Measurements from ENCODE around the gene MRC2. TPM values are rescaled to one million over a fixed set of nuclear protein-coding genes. Genes with fewer than 3 reads are reported as not detected.

The MRC2 gene
- polyA plus RNA-seq, 1 of the 3 experiments (the other 2 are of a cell fraction), result 213 TPM

DNA sequence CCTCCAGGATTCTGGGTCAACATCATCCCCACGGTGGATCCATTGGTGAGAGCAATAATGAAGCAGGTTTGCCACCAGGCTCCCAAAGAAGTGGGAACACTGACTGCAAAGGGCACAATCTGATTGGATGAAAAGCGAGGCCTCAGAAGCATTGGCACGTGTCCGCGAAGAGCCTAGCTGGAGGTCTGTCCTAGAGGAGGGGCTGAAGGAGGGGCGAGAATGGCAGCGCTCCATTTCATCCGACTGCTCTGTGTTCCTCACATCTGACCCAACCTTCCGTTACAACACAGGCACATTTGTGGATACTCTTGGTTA is 79.9 kb downstream of the MRC2 start:
- Histone ChIP-seq H3K36me3 (replicated peaks in 1 of 2; ENCODE audit: control insufficient read depth in 1 of 2, insufficient read depth in 2 of 2, low read length in 1 of 2) (no peaks in the 10 kb centered on the region), H3K27ac (ENCODE audit: low read depth in 2 of 2, low read length in 1 of 2) (no peak overlapping the region), H3K9me2 (no peaks in the 10 kb centered on the region), H3K4me3 (ENCODE audit: low read depth in 2 of 2, low read length in 1 of 2) (no peak overlapping the region), H3K9me3 (peaks cover 5% of the 10 kb centered on the region), H3K4me1 (ENCODE audit: control insufficient read depth in 1 of 2, insufficient read depth in 2 of 2, low read depth in 1 of 2, low read length in 1 of 2) (peaks cover 15 to 33% of the 10 kb centered on the region in 2 experiments; a peak in 3 of 4 replicates), H3K79me2 (ENCODE audit: insufficient read depth) (peaks cover 10% of the 10 kb centered on the region; the same call in 1 of the 2 replicates), H3K9ac (no peak overlapping the region), H3F3A (replicated peaks; ENCODE audit: insufficient read depth) (peaks cover 9% of the 10 kb centered on the region), H3K4me2 (no peak overlapping the region), H3K27me3 (ENCODE audit: insufficient read depth) (no peaks in the 10 kb centered on the region), H4K20me1 (ENCODE audit: insufficient read depth) (no peaks in the 10 kb centered on the region), H2AFZ (ENCODE audit: low read depth) (no peak overlapping the region)
- WGBS (ENCODE audit: low lambda C conversion rate), result 97% methylated on average over 9 of the region's 9 CpGs
- TF ChIP-seq, protein P1, sequence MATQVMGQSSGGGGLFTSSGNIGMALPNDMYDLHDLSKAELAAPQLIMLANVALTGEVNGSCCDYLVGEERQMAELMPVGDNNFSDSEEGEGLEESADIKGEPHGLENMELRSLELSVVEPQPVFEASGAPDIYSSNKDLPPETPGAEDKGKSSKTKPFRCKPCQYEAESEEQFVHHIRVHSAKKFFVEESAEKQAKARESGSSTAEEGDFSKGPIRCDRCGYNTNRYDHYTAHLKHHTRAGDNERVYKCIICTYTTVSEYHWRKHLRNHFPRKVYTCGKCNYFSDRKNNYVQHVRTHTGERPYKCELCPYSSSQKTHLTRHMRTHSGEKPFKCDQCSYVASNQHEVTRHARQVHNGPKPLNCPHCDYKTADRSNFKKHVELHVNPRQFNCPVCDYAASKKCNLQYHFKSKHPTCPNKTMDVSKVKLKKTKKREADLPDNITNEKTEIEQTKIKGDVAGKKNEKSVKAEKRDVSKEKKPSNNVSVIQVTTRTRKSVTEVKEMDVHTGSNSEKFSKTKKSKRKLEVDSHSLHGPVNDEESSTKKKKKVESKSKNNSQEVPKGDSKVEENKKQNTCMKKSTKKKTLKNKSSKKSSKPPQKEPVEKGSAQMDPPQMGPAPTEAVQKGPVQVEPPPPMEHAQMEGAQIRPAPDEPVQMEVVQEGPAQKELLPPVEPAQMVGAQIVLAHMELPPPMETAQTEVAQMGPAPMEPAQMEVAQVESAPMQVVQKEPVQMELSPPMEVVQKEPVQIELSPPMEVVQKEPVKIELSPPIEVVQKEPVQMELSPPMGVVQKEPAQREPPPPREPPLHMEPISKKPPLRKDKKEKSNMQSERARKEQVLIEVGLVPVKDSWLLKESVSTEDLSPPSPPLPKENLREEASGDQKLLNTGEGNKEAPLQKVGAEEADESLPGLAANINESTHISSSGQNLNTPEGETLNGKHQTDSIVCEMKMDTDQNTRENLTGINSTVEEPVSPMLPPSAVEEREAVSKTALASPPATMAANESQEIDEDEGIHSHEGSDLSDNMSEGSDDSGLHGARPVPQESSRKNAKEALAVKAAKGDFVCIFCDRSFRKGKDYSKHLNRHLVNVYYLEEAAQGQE (IDR thresholded peaks at IDR 0.05; ENCODE audit: low read depth, low read length), result no peak
- TF ChIP-seq GATA2 (CRISPR knock-in tag; IDR thresholded peaks at IDR 0.05), result no peak
- TF ChIP-seq RAD21 (IDR thresholded peaks at IDR 0.05; ENCODE audit: low read length), result no peak
- TF ChIP-seq, protein P2, sequence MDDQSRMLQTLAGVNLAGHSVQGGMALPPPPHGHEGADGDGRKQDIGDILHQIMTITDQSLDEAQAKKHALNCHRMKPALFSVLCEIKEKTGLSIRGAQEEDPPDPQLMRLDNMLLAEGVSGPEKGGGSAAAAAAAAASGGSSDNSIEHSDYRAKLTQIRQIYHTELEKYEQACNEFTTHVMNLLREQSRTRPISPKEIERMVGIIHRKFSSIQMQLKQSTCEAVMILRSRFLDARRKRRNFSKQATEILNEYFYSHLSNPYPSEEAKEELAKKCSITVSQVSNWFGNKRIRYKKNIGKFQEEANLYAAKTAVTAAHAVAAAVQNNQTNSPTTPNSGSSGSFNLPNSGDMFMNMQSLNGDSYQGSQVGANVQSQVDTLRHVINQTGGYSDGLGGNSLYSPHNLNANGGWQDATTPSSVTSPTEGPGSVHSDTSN (IDR thresholded peaks at IDR 0.05), result no peak
- no peak for TF ChIP-seq NFIC (IDR thresholded peaks at IDR 0.05; ENCODE audit: borderline replicate concordance)
- TF ChIP-seq, protein P3, sequence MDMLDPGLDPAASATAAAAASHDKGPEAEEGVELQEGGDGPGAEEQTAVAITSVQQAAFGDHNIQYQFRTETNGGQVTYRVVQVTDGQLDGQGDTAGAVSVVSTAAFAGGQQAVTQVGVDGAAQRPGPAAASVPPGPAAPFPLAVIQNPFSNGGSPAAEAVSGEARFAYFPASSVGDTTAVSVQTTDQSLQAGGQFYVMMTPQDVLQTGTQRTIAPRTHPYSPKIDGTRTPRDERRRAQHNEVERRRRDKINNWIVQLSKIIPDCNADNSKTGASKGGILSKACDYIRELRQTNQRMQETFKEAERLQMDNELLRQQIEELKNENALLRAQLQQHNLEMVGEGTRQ (IDR thresholded peaks at IDR 0.05; ENCODE audit: borderline replicate concordance, low read depth, low read length), result no peak
- no peak for TF ChIP-seq GABPA (IDR thresholded peaks at IDR 0.05; ENCODE audit: low read depth)
- TF ChIP-seq, protein P4, sequence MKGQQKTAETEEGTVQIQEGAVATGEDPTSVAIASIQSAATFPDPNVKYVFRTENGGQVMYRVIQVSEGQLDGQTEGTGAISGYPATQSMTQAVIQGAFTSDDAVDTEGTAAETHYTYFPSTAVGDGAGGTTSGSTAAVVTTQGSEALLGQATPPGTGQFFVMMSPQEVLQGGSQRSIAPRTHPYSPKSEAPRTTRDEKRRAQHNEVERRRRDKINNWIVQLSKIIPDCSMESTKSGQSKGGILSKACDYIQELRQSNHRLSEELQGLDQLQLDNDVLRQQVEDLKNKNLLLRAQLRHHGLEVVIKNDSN (IDR thresholded peaks at IDR 0.05; ENCODE audit: borderline replicate concordance, low read depth), result no peak
- TF ChIP-seq TEAD4 (IDR thresholded peaks at IDR 0.05; ENCODE audit: borderline replicate concordance, insufficient read depth), result no peak
- TF ChIP-seq YY1 (IDR thresholded peaks at IDR 0.05; ENCODE audit: low read depth), result no peak
- no peak for TF ChIP-seq FOXM1 (IDR thresholded peaks at IDR 0.05; ENCODE audit: low read depth)
- CTCF ChIA-PET, result interaction anchor here (1.0 to 6.3 kb wide), 3 partner anchors 12 to 260 kb away, joined by 3 to 61 read pairs (median 3); partner anchors contain the start of gene TANC2
- POLR2A ChIA-PET, result no interaction called here
- DNase-seq, result no peak

Data from SK-N-SH (cell line).